MCF 10A (cell line): ENCODE results near the gene VAC14. TPM values are rescaled to one million over a fixed set of nuclear protein-coding genes. Genes with fewer than 3 reads are reported as not detected.
A peak's percentile ranks its signal among the peaks of the same experiment; 100 is the strongest.

Experiments
- BruUV-seq: library from RNA; stranded (reverse); fragments of 400-500 nt; replicated peaks from 2 replicates; lab custom pipeline; 2021; lab: Mats Ljungman, UMichigan
- CTCF ChIA-PET: fragments of 300-600 bp; sonication (Branson Sonifier 250); formaldehyde crosslinking; extraction: SDS; loops from one replicate; lab custom pipeline; 2021; ENCODE audit warnings: antibody characterized with exemption, inconsistent platforms; lab: Yijun Ruan, JAX
- POLR2A ChIA-PET: fragments of 300-600, 350-650 bp; sonication (Branson Sonifier 250); formaldehyde crosslinking; extraction: SDS; loops from one replicate; lab custom pipeline; 2020; ENCODE audit warnings: antibody characterized with exemption, inconsistent platforms; lab: Yijun Ruan, JAX
- DNase-seq: peaks from one replicate; pipeline ENCODE4 v3.0.0-alpha.2; 2018; ENCODE audit not compliant: unreplicated experiment
- H3K27ac Mint-ChIP-seq: one replicate; pipeline ENCODE4 v1.8.0; 2022; ENCODE audit warnings: mild to moderate bottlenecking, low read depth, mixed read lengths; ENCODE audit not compliant: unreplicated experiment
- H3K27me3 Mint-ChIP-seq: one replicate; pipeline ENCODE4 v1.8.0; 2022; ENCODE audit warnings: mixed read lengths; ENCODE audit not compliant: insufficient read depth, unreplicated experiment
- H3K36me3 Mint-ChIP-seq: one replicate; pipeline ENCODE4 v1.8.0; 2022; ENCODE audit warnings: mild to moderate bottlenecking, moderate library complexity, mixed read lengths; ENCODE audit not compliant: insufficient read depth, unreplicated experiment
- H3K4me1 Mint-ChIP-seq: one replicate; pipeline ENCODE4 v1.8.0; 2022; ENCODE audit warnings: mixed read lengths; ENCODE audit not compliant: insufficient read depth, unreplicated experiment
- H3K4me3 Mint-ChIP-seq: one replicate; pipeline ENCODE4 v1.8.0; 2022; ENCODE audit warnings: mild to moderate bottlenecking, moderate library complexity, mixed read lengths; ENCODE audit not compliant: unreplicated experiment
- H3K9me3 Mint-ChIP-seq: one replicate; pipeline ENCODE4 v1.8.0; 2022; ENCODE audit warnings: mixed read lengths; ENCODE audit not compliant: unreplicated experiment
- CTCF ChIP-seq: fragments of 200-600 bp; IDR thresholded peaks from one replicate; pipeline ENCODE4 v1.8.0; 2022; ENCODE audit warnings: antibody characterized with exemption, mild to moderate bottlenecking; ENCODE audit not compliant: unreplicated experiment
- intact Hi-C: fragments of 100-400 bp; cut with micrococcal nuclease; formaldehyde crosslinking; loops from 2 replicates; pipeline ENCODE4 v1.14.1; 2022
- total RNA-seq: library from RNA; stranded (reverse); gene quantifications from 2 replicates; pipeline ENCODE4 v1.2.3, GENCODE V29; 2022

The VAC14 gene
- total RNA-seq, 1 experiment from 2014 or later, result 25.5 TPM

GRCh38 chr16:70656712-70657263 is 144.2 kb downstream of the VAC14 start:
- no peak for TF ChIP-seq CTCF
- Mint-ChIP-seq H3K9me3 (no peaks in the 10 kb centered on the region), H3K27ac (no peak overlapping the region), H3K27me3 (no peaks in the 10 kb centered on the region), H3K36me3 (peaks cover 11% of the 10 kb centered on the region), H3K4me1 (peaks cover 6% of the 10 kb centered on the region), H3K4me3 (no peak overlapping the region)
- DNase-seq, result no peak
- no TSS peak for BruUV-seq
- intact Hi-C loops, result no loop called here
- CTCF ChIA-PET, result interaction anchor here (0.6 to 3.4 kb wide), 2 partner anchors 114 to 951 kb away, joined by 4 to 18 read pairs; no protein-coding TSS in a partner anchor
- POLR2A ChIA-PET, result interaction anchor here (0.6 kb wide), 1 partner anchor 705 kb away, joined by 3 read pairs; no protein-coding TSS in a partner anchor

- intact Hi-C loops, result no loop called here
- POLR2A ChIA-PET, result interaction anchor here (0.6 kb wide), 1 partner anchor 706 kb away, joined by 3 read pairs; no protein-coding TSS in a partner anchor
- no peaks in the 10 kb centered on the region for H3K27me3 Mint-ChIP-seq
- no peaks in the 10 kb centered on the region for H3K9me3 Mint-ChIP-seq
- no TSS peak for BruUV-seq
- H3K4me1 Mint-ChIP-seq, result peaks cover 10% of the 10 kb centered on the region
- peaks cover 5% of the 10 kb centered on the region for H3K36me3 Mint-ChIP-seq
- no peak for TF ChIP-seq CTCF
- H3K4me3 Mint-ChIP-seq, result no peak overlapping the region
- no peak overlapping the region for H3K27ac Mint-ChIP-seq
- CTCF ChIA-PET, result interaction anchor here (0.7 to 4.0 kb wide), 6 partner anchors 12 to 286 kb away, joined by 3 to 61 read pairs (median 6); no protein-coding TSS in a partner anchor
- no peak for DNase-seq
Measured at GRCh38 chr16:70656065-70656711, 144.8 kb downstream of the VAC14 start.

GRCh38 chr16:70653809-70654771 is 146.9 kb downstream of the VAC14 start:
- Mint-ChIP-seq H3K36me3 (no peaks in the 10 kb centered on the region), H3K27me3 (no peaks in the 10 kb centered on the region), H3K4me3 (peak overlapping the region; percentile 45), H3K4me1 (peaks cover 11% of the 10 kb centered on the region), H3K27ac (no peak overlapping the region), H3K9me3 (no peaks in the 10 kb centered on the region)
- BruUV-seq, result no TSS peak
- POLR2A ChIA-PET, result interaction anchor here (0.7 to 2.7 kb wide), 9 partner anchors 20 to 285 kb away, joined by 3 to 9 read pairs (median 5); partner anchors contain the start of gene COG4
- CTCF ChIA-PET, result interaction anchor here (0.5 to 4.0 kb wide), 54 partner anchors 8 to 972 kb away, joined by 3 to 61 read pairs (median 4); no protein-coding TSS in a partner anchor
- peak; percentile 78 for TF ChIP-seq CTCF
- DNase-seq, result peak; percentile 89
- intact Hi-C loops, result loop anchor here (1.0 to 5.0 kb wide), 5 partner anchors 77 to 322 kb away; no protein-coding TSS in a partner anchor
